HepG2 (cell line): Measurements from ENCODE around the gene CYSTM1. TPM values are rescaled to one million over a fixed set of nuclear protein-coding genes. Genes with fewer than 3 reads are reported as not detected.

Experiments used
- DNMT3B ChIP-seq: conservative IDR thresholded peaks from 2 replicates; pipeline ENCODE4 v1.6.1; 2016; ENCODE audit warnings: missing biosample characterization, control low read depth
- EP300 ChIP-seq, 3 experiments: sonication (generic) in 1 of 3; formaldehyde crosslinking in 1 of 3; IDR thresholded peaks; 2 replicates each; pipeline versions ENCODE4 v1.5.1 to v1.6.1; 2011 to 2020; ENCODE audit warnings: low read depth in 2 of 3, low read length in 2 of 3, borderline replicate concordance in 1 of 3, improper control_type of control experiment in 1 of 3, mild to moderate bottlenecking in 1 of 3, missing genetic modification reagents in 1 of 3, moderate library complexity in 1 of 3
- MAFF ChIP-seq: IDR thresholded peaks from 2 replicates; pipeline ENCODE4 v1.6.1; 2011; ENCODE audit warnings: low read depth, low read length, improper control_type of control experiment
- MAFK ChIP-seq, 2 experiments: IDR thresholded peaks in 1 of 2; conservative IDR thresholded peaks in 1 of 2; 2 replicates each; pipeline ENCODE4 v1.6.1; 2011; ENCODE audit warnings: improper control_type of control experiment in 2 of 2, low read length in 2 of 2
- TCF7 ChIP-seq: sonication (generic); IDR thresholded peaks from 2 replicates; pipeline ENCODE4 v1.6.1; 2016; ENCODE audit warnings: antibody characterized with exemption, low read depth
- XRCC5 ChIP-seq: fragments of 200-400 bp; formaldehyde crosslinking; optimal IDR thresholded peaks from 2 replicates; pipeline ENCODE3; 2017; ENCODE audit warnings: mild to moderate bottlenecking, low read length
- ZNF382 ChIP-seq: sonication (generic); formaldehyde crosslinking; IDR thresholded peaks from 2 replicates; pipeline ENCODE4 v1.5.0; 2020; ENCODE audit warnings: missing genetic modification reagents, mild to moderate bottlenecking, borderline replicate concordance
- ZNF496 ChIP-seq: sonication (generic); formaldehyde crosslinking; IDR thresholded peaks from 2 replicates; pipeline ENCODE4 v1.8.1; 2023; ENCODE audit warnings: mild to moderate bottlenecking, moderate library complexity, missing genetic modification reagents; ENCODE audit not compliant: insufficient replicate concordance
- ZNF776 ChIP-seq: sonication (generic); formaldehyde crosslinking; IDR thresholded peaks from 2 replicates; pipeline ENCODE4 v1.4.0; 2020; ENCODE audit warnings: mild to moderate bottlenecking, missing genetic modification reagents
- polyA plus RNA-seq, 8 experiments: library from polyadenylated mRNA; depleted of rRNA in 3 of 8; stranded (reverse) in 7 of 8; unstranded in 1 of 8; fragments of >200 nt; fragmentation: Illumina TruSeq in 4 of 8; extraction: Trizol in 4 of 8; gene quantifications; 2 replicates each; pipeline versions ENCODE4 v1.2.1 to v1.2.3, GENCODE V29; 2011 to 2016; ENCODE audit warnings: low read depth in 4 of 8, missing spikeins in 1 of 8, mixed read lengths in 1 of 8; ENCODE audit not compliant: insufficient read depth in 1 of 8
- total RNA-seq, 5 experiments: library from RNA; depleted of rRNA; stranded (reverse); fragments of >200 nt; fragmentation: Illumina TruSeq; extraction: Trizol; gene quantifications; 2 replicates each; pipeline ENCODE4 v1.2.3, GENCODE V29; 2016; ENCODE audit warnings: low read depth in 1 of 5
- TF ChIP-seq, protein P1 (sequence below): sonication (generic); formaldehyde crosslinking; IDR thresholded peaks from 2 replicates; pipeline ENCODE4 v1.4.0; 2020; ENCODE audit warnings: missing genetic modification reagents, borderline replicate concordance
- TF ChIP-seq, protein P2 (sequence below): sonication (generic); formaldehyde crosslinking; IDR thresholded peaks from 2 replicates; pipeline ENCODE4 v1.4.0; 2020; ENCODE audit warnings: mild to moderate bottlenecking, low read depth, missing genetic modification reagents
- TF ChIP-seq, protein P3 (sequence below): sonication (generic); formaldehyde crosslinking; IDR thresholded peaks from 2 replicates; pipeline ENCODE4 v1.4.0; 2020; ENCODE audit warnings: missing genetic modification reagents
- TF ChIP-seq, protein P4 (sequence below): sonication (generic); formaldehyde crosslinking; IDR thresholded peaks from 2 replicates; pipeline ENCODE4 v1.4.0; 2020; ENCODE audit warnings: mild to moderate bottlenecking, low read depth, missing genetic modification reagents
- TF ChIP-seq, protein P5 (sequence below): IDR thresholded peaks from 2 replicates; pipeline ENCODE4 v1.4.0; 2020; ENCODE audit warnings: mild to moderate bottlenecking, missing genetic modification reagents
- TF ChIP-seq, protein P6 (sequence below): sonication (generic); formaldehyde crosslinking; IDR thresholded peaks from 2 replicates; pipeline ENCODE4 v1.5.0; 2020; ENCODE audit warnings: mild to moderate bottlenecking, low read depth, missing genetic modification reagents, borderline replicate concordance

Gene CYSTM1
- total and polyA plus RNA-seq, 2 of the 13 experiments (the other 11 are each of a cell fraction or from before 2014, with no cell fraction given), result 40.0 to 73.4 TPM

DNA sequence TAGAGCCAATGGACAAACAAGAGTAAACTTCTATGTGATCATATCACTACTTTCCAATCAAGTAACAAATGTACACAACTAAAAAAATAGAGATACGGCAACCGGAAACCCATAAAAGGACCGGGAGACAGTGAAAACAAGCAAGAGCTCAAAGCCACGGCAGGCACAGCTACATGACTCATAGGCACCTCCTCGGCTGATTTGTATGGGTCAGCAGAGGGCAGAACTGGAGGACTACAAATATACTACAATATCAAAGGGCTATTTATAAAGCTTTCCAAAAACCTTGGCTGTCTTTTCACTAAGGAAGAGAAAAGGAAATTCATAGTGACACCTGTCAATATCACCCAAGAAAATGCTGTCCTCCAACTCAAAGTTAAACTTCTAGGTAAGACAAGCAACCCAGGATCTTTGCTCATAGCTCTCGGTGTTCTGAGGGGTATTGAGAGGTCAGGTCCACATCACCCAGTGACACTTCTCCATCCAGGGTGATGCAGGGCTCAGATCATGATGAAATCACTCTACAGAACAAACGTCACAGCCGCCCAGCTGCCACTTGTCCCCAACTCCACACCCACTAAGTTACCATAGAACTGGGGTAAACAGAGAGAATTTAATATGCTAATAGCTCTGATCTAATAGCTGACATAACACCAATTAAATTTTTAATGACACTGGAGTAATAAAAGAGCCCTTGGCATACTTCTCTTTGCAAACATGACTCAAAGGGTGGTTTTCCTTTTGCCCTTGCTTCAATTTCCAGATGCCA lies 86.6 kb downstream of the CYSTM1 start (continued):
- TF ChIP-seq, protein P1, sequence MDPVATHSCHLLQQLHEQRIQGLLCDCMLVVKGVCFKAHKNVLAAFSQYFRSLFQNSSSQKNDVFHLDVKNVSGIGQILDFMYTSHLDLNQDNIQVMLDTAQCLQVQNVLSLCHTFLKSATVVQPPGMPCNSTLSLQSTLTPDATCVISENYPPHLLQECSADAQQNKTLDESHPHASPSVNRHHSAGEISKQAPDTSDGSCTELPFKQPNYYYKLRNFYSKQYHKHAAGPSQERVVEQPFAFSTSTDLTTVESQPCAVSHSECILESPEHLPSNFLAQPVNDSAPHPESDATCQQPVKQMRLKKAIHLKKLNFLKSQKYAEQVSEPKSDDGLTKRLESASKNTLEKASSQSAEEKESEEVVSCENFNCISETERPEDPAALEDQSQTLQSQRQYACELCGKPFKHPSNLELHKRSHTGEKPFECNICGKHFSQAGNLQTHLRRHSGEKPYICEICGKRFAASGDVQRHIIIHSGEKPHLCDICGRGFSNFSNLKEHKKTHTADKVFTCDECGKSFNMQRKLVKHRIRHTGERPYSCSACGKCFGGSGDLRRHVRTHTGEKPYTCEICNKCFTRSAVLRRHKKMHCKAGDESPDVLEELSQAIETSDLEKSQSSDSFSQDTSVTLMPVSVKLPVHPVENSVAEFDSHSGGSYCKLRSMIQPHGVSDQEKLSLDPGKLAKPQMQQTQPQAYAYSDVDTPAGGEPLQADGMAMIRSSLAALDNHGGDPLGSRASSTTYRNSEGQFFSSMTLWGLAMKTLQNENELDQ, result no peak
- no peak for TF ChIP-seq EP300 (IDR thresholded peaks at IDR 0.05; ENCODE audit: low read depth in 2 of 2, low read length in 2 of 2)
- no peak for TF ChIP-seq EP300 (CRISPR knock-in tag; IDR thresholded peaks at IDR 0.05; ENCODE audit: borderline replicate concordance)
- TF ChIP-seq, protein P2, sequence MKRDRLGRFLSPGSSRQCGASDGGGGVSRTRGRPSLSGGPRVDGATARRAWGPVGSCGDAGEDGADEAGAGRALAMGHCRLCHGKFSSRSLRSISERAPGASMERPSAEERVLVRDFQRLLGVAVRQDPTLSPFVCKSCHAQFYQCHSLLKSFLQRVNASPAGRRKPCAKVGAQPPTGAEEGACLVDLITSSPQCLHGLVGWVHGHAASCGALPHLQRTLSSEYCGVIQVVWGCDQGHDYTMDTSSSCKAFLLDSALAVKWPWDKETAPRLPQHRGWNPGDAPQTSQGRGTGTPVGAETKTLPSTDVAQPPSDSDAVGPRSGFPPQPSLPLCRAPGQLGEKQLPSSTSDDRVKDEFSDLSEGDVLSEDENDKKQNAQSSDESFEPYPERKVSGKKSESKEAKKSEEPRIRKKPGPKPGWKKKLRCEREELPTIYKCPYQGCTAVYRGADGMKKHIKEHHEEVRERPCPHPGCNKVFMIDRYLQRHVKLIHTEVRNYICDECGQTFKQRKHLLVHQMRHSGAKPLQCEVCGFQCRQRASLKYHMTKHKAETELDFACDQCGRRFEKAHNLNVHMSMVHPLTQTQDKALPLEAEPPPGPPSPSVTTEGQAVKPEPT, result no peak
- TF ChIP-seq, protein P3, sequence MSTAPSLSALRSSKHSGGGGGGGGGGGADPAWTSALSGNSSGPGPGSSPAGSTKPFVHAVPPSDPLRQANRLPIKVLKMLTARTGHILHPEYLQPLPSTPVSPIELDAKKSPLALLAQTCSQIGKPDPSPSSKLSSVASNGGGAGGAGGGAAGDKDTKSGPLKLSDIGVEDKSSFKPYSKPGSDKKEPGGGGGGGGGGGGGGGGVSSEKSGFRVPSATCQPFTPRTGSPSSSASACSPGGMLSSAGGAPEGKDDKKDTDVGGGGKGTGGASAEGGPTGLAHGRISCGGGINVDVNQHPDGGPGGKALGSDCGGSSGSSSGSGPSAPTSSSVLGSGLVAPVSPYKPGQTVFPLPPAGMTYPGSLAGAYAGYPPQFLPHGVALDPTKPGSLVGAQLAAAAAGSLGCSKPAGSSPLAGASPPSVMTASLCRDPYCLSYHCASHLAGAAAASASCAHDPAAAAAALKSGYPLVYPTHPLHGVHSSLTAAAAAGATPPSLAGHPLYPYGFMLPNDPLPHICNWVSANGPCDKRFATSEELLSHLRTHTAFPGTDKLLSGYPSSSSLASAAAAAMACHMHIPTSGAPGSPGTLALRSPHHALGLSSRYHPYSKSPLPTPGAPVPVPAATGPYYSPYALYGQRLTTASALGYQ (CRISPR knock-in tag), result no peak
- TF ChIP-seq, protein P4, sequence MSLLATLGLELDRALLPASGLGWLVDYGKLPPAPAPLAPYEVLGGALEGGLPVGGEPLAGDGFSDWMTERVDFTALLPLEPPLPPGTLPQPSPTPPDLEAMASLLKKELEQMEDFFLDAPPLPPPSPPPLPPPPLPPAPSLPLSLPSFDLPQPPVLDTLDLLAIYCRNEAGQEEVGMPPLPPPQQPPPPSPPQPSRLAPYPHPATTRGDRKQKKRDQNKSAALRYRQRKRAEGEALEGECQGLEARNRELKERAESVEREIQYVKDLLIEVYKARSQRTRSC (CRISPR knock-in tag), result no peak
- TF ChIP-seq ZNF776 (CRISPR knock-in tag), result no peak
- no peak for TF ChIP-seq ZNF382 (CRISPR knock-in tag)
- no peak for TF ChIP-seq MAFK (conservative IDR thresholded peaks at IDR 0.05 in 1 of 2, IDR thresholded peaks at IDR 0.05 in 1 of 2; ENCODE audit: low read length in 2 of 2)
- no peak for TF ChIP-seq DNMT3B (CRISPR knock-in tag)
- TF ChIP-seq, protein P5, sequence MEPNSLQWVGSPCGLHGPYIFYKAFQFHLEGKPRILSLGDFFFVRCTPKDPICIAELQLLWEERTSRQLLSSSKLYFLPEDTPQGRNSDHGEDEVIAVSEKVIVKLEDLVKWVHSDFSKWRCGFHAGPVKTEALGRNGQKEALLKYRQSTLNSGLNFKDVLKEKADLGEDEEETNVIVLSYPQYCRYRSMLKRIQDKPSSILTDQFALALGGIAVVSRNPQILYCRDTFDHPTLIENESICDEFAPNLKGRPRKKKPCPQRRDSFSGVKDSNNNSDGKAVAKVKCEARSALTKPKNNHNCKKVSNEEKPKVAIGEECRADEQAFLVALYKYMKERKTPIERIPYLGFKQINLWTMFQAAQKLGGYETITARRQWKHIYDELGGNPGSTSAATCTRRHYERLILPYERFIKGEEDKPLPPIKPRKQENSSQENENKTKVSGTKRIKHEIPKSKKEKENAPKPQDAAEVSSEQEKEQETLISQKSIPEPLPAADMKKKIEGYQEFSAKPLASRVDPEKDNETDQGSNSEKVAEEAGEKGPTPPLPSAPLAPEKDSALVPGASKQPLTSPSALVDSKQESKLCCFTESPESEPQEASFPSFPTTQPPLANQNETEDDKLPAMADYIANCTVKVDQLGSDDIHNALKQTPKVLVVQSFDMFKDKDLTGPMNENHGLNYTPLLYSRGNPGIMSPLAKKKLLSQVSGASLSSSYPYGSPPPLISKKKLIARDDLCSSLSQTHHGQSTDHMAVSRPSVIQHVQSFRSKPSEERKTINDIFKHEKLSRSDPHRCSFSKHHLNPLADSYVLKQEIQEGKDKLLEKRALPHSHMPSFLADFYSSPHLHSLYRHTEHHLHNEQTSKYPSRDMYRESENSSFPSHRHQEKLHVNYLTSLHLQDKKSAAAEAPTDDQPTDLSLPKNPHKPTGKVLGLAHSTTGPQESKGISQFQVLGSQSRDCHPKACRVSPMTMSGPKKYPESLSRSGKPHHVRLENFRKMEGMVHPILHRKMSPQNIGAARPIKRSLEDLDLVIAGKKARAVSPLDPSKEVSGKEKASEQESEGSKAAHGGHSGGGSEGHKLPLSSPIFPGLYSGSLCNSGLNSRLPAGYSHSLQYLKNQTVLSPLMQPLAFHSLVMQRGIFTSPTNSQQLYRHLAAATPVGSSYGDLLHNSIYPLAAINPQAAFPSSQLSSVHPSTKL, result peak; percentile 16; the same call in 1 of the 2 replicates
- peak; percentile 48 for TF ChIP-seq XRCC5
- no peak for TF ChIP-seq ZNF496 (CRISPR knock-in tag)
- TF ChIP-seq TCF7, result 0 out of 2 replicates have a peak, but pooled peaks have one; percentile 21
- TF ChIP-seq, protein P6, sequence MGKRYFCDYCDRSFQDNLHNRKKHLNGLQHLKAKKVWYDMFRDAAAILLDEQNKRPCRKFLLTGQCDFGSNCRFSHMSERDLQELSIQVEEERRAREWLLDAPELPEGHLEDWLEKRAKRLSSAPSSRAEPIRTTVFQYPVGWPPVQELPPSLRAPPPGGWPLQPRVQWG (CRISPR knock-in tag), result no peak
- TF ChIP-seq MAFF, result peak; percentile 46; the same call in 1 of the 2 replicates
